Fibroblast of upper back skin (primary cell): Measurements from ENCODE around the gene B4GALNT1.

ENCODE experiments used
- DNase-seq: peaks from one replicate; pipeline ENCODE4 v3.0.0-alpha.2; 2013

The B4GALNT1 gene

GRCh38 chr12:57583008-57583831 is 49.8 kb downstream of the B4GALNT1 start:
- DNase-seq = peak; percentile 82

DNA sequence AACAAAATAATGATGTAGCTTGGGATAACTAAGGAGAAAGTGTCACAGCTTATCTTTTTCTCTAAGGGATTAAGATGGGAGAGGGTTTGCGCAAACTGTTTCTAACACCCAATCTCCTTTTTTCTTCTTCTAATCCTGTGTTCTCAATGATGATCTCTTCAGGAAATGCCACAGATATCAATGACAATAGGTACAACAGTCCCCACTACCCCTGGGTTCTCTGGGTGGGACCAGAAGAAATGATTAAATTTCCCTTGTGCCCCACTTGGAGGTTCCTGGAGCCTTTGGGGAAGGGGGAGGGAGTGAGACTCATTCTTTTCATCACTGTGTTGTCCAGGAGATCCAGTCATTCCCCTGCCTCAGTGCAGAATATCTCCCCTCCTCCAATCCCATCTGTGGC is 50.6 kb downstream of the B4GALNT1 start:
- DNase-seq = no peak

DNA sequence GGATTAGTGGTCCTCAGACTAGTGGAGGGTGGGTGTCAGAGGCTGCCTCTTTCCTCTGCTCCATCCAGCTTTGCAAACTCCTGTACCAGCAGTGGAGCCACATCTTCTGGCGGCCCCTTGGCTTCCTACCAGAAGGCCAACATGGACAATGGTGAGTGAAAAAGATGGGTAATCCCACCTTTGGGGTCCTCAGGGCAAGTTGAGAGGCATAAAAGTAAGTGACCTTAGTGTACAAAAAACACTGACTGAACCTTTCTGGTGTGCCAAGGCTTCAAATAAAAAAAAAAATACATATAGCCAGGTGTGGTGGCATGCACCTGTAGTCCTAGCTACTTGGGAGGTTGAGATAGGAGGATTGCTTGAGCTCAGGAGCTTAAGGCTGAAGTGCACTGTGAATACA is 51.2 kb downstream of the B4GALNT1 start:
- DNase-seq = no peak

DNA sequence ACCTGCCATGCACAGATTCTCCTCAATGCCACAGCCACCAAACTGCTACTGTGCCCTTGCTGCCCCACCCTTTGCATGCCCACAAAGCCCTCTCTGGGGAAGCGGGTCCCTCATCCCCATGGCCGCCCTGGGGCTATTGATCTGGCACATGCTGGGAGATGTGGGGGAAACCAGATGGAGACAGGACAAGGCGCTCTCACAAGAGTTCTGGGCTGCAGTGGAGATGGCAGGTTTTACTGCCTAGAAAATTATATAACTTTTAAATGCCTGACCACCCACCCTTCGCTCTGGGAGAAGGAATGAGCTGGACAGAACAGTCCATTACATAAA is 52.6 kb downstream of the B4GALNT1 start:
- DNase-seq = no peak

DNA sequence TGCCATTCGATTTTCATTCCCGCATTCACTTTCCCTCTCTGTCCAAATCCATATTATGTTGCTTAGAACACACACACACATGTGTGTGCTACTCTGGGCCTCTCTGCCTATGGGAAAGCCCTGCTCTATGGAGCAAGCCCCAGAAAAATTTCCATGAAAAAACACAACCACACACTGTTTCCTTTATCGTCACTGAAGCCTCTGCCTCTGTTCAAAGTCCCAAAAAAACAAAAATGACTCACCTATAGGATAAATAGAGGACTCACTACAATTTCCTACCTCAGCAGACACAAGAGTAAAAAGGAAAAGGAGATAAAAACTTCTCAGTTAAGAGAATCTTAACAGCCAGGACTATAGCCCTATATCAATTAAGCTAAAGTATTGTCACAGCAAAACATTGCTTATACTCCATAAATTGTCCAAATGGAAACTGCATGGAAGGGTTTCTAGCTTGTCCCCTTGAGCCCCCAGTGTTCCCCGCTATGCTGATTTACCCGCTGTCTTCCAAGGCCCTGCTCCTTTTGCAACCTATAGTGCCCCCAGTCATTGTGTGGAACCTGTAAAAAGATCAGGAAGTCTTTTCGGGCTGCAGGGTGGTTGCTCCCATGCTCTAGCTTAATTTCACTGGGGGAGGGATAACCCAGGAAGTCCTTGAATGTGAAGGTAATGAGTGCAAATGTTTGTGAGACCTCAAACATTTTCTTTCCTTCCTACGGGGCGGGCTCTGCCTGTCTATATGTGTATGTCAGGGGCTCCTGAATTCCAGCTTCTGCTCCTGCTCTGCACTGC is 53.1 kb downstream of the B4GALNT1 start:
- DNase-seq = no peak

GRCh38 chr12:57579011-57579410 is 54.0 kb downstream of the B4GALNT1 start:
- DNase-seq = peak; percentile 25

GRCh38 chr12:57577981-57578758 is 54.8 kb downstream of the B4GALNT1 start:
- DNase-seq = no peak

DNA sequence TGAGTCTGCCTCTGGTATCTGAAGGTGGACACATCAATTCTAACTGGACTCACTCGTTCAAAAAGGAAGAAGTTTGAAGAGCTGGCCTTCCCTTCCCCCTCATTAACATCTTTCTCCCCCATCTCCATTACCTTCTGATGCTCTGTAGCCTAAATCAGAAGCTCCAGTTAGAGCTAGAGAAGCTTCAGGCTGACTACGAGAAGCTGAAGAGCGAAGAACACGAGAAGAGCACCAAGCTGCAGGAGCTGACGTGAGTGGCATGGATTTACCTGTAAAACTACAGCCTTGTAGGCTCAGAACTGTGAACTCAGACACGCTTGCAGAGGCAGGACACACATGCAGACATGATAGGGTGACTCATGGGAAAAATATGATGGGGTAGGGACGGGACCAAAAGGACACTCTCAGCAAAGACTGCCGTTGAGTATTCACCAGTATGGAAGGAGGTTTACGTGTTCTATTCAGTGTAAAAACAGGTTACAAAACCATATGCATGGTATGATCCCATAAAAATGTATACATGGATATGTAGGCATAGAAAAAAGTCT is 56.3 kb downstream of the B4GALNT1 start:
- DNase-seq = no peak
